DMS153 treated with DMSO at 0.1 percent for 48 hours (cell line): ENCODE measurements around the gene HNRNPL.
A peak's percentile ranks its signal among the peaks of the same experiment; 100 is the strongest.
"Not testable (repeated sequence)": the region's sequence is repeated elsewhere in the genome, so short reads cannot be mapped to it uniquely, and the experiment has no call there.

ENCODE experiments used
- DNase-seq: peaks from one replicate; lab custom pipeline; 2025; ENCODE audit not compliant: unreplicated experiment; lab: John Stamatoyannopoulos, UW

The HNRNPL gene

GRCh38 chr19:38869836-38870607, 20.2 kb upstream of the HNRNPL start:
- no peak for DNase-seq

- no peak for DNase-seq
Measured at GRCh38 chr19:38869160-38869835, 19.5 kb upstream of the HNRNPL start.

- DNase-seq = no peak
Measured at GRCh38 chr19:38868551-38868950, 18.8 kb upstream of the HNRNPL start.

- no peak for DNase-seq
Measured at GRCh38 chr19:38867171-38867780, 17.5 kb upstream of the HNRNPL start.

- DNase-seq = peak; percentile 84
Measured at GRCh38 chr19:38862321-38863059, 12.7 kb upstream of the HNRNPL start.

- no peak for DNase-seq
Measured at GRCh38 chr19:38861368-38861767, 11.6 kb upstream of the HNRNPL start.

GRCh38 chr19:38859631-38860204, 9.9 kb upstream of the HNRNPL start:
- not testable (repeated sequence) for DNase-seq

- no peak for DNase-seq
Measured at GRCh38 chr19:38856813-38857212, 7.0 kb upstream of the HNRNPL start.

GRCh38 chr19:38855751-38856150, 6.0 kb upstream of the HNRNPL start:
- not testable (repeated sequence) for DNase-seq

GRCh38 chr19:38854961-38855360, 5.2 kb upstream of the HNRNPL start:
- DNase-seq = not testable (repeated sequence)

GRCh38 chr19:38853214-38853613, 3.4 kb upstream of the HNRNPL start:
- no peak for DNase-seq

- no peak for DNase-seq
Measured at GRCh38 chr19:38852231-38853044, 2.7 kb upstream of the HNRNPL start.

GRCh38 chr19:38851622-38852230, 1.9 kb upstream of the HNRNPL start:
- DNase-seq = peak; percentile 72

GRCh38 chr19:38850976-38851621, 1.3 kb upstream of the HNRNPL start:
- no peak for DNase-seq

GRCh38 chr19:38850436-38850975, 720 bp upstream of the HNRNPL start:
- no peak for DNase-seq

- peak; percentile 92 for DNase-seq
Measured at GRCh38 chr19:38849147-38849859, 483 bp downstream of the HNRNPL start.

GRCh38 chr19:38848299-38849146, 1.3 kb downstream of the HNRNPL start:
- no peak for DNase-seq
